Activated CD8-positive, alpha-beta memory T cell treated with anti-CD3 and anti-CD28 coated beads, Interleukin-2, amount 10 ng/mL, durations not matched to agents 7 days and 5 days (primary cell): ENCODE data around the gene TANC1. TPM values are rescaled to one million over a fixed set of nuclear protein-coding genes. Genes with fewer than 3 reads are reported as not detected.

Experiments
- ATAC-seq: fragments of 150-1000 bp; cut with Tn5 transposase; one replicate; pipeline ENCODE4 v1.10.0; 2021; ENCODE audit warnings: moderate library complexity
- CTCF ChIA-PET: fragments of 350-600 bp; sonication (Branson Sonifier 250); formaldehyde crosslinking; loops from one replicate; lab custom pipeline; 2021; ENCODE audit warnings: antibody characterized with exemption; lab: Charles Lee
- DNase-seq: peaks from one replicate; pipeline ENCODE4 v3.0.0-alpha.2; 2020
- H3K27ac Mint-ChIP-seq: one replicate; pipeline ENCODE4 v1.8.0; 2021; ENCODE audit warnings: mild to moderate bottlenecking, mixed read lengths
- H3K27me3 Mint-ChIP-seq: one replicate; pipeline ENCODE4 v1.8.0; 2021; ENCODE audit warnings: mixed read lengths
- H3K36me3 Mint-ChIP-seq: one replicate; pipeline ENCODE4 v1.8.0; 2021; ENCODE audit warnings: mild to moderate bottlenecking, mixed read lengths
- H3K4me1 Mint-ChIP-seq: one replicate; pipeline ENCODE4 v1.8.0; 2021; ENCODE audit warnings: mixed read lengths
- H3K4me3 Mint-ChIP-seq: one replicate; pipeline ENCODE4 v1.8.0; 2021; ENCODE audit warnings: mild to moderate bottlenecking, moderate library complexity, mixed read lengths
- H3K9me3 Mint-ChIP-seq: one replicate; pipeline ENCODE4 v1.8.0; 2022; ENCODE audit warnings: low read depth, mixed read lengths
- total RNA-seq, 2 experiments: library from RNA; stranded (reverse); gene quantifications; one replicate each; pipeline ENCODE4 v1.2.3, GENCODE V29; 2021

The TANC1 gene
- total RNA-seq, 2 experiments from 2014 or later, result 0.16 to 0.20 TPM

DNA sequence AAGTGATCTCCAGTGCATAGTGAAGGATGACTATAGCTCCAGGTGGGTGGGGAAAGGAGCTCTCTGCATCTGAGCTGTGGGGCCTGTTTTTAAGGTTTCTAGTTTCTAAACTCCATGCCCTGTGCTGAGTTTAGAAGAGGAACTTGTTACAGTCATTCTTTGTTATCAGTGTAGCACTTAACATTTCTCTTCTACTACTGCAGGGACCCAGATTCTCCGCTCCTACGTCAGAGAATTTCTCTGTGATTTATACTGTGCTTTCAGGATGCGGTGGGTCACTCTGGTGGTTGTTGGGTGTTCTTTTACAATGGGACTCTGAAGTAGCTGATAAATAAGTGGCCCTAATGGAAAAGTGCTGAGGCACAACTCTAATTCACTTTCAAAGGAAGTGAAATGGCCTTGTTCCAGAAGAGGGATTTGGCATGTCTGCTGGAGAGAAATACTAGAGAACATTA is 196.0 kb downstream of the TANC1 start:
- no peaks in the 10 kb centered on the region for H3K27me3 Mint-ChIP-seq
- H3K4me1 Mint-ChIP-seq, result peaks cover 3% of the 10 kb centered on the region
- no peak overlapping the region for H3K27ac Mint-ChIP-seq
- CTCF ChIA-PET, result interaction anchor here (0.8 to 1.1 kb wide), 2 partner anchors 24 to 48 kb away, joined by 3 read pairs; no protein-coding TSS in a partner anchor
- no peak for ATAC-seq
- H3K36me3 Mint-ChIP-seq, result no peaks in the 10 kb centered on the region
- no peak for DNase-seq
- no peak overlapping the region for H3K4me3 Mint-ChIP-seq
- H3K9me3 Mint-ChIP-seq, result no peaks in the 10 kb centered on the region

DNA sequence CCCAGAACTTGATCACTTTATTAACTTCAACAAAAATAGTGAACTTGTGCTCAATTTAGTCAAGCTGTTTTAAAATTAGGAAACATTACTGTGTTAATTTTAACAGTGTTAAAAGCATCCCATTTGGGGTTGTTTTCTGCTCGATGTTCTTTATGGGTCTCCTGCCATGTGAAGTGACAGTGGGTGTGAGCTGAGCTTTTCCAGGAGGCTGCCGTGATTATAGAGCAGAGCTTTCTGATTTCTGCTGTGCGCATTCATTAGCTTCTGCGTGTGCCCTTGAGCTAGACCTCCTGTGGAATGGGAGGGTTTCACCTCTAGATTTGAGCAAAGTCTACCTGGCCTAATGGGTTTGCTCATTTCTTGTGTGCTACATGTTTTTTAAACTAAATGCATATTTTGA is 196.6 kb downstream of the TANC1 start:
- H3K9me3 Mint-ChIP-seq, result no peaks in the 10 kb centered on the region
- H3K27me3 Mint-ChIP-seq, result no peaks in the 10 kb centered on the region
- ATAC-seq (no peak), DNase-seq (no peak)
- no peak overlapping the region for H3K27ac Mint-ChIP-seq
- H3K4me3 Mint-ChIP-seq, result no peak overlapping the region
- CTCF ChIA-PET, result interaction anchor here (1.1 kb wide), 1 partner anchor 49 kb away, joined by 3 read pairs; no protein-coding TSS in a partner anchor
- no peaks in the 10 kb centered on the region for H3K36me3 Mint-ChIP-seq
- peaks cover 3% of the 10 kb centered on the region for H3K4me1 Mint-ChIP-seq

DNA sequence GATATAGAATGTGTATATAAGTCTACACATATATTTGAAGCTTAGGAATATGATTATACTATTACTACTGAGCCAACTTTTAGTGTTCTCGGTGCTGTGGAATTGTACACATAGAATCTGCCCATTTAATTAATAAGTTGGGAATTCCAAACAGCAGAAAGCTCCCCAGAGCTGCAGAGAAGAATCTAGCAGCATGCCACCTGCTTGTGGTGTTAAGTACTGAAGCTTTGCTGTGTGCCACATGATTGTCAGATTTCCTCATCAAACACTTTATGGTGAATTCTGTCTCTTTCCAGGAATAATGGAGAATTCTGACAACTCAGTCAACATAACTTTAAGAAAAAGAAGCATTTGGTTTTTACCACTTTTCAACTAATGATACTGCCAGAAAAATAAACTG is 200.3 kb downstream of the TANC1 start:
- no peak overlapping the region for H3K4me3 Mint-ChIP-seq
- no peaks in the 10 kb centered on the region for H3K36me3 Mint-ChIP-seq
- no peaks in the 10 kb centered on the region for H3K27me3 Mint-ChIP-seq
- CTCF ChIA-PET, result interaction anchor here (1.6 kb wide), 1 partner anchor 9 kb away, joined by 3 read pairs; no protein-coding TSS in a partner anchor
- no peaks in the 10 kb centered on the region for H3K9me3 Mint-ChIP-seq
- no peaks in the 10 kb centered on the region for H3K4me1 Mint-ChIP-seq
- no peak overlapping the region for H3K27ac Mint-ChIP-seq
- no peak for DNase-seq
- ATAC-seq, result no peak

DNA sequence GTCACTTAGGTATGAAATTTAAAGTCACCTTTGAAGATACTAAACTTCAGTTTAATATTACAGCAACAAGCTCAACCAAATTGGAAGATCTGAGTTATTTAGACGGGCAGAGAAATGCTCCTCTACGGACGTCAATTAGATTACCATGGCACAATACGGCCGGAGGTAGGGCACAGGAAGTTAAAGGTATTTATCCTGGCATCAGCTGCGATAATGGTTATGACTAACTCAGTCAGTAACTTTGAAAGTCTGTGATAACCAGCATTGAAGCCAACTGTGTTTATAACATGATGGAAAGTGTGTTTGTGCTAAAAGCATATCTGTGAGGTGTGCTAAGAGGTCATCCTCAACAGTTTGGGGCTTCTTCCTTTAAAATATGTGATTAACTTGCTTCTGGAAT is 200.7 kb downstream of the TANC1 start:
- H3K4me3 Mint-ChIP-seq, result no peak overlapping the region
- H3K9me3 Mint-ChIP-seq, result no peaks in the 10 kb centered on the region
- H3K4me1 Mint-ChIP-seq, result no peaks in the 10 kb centered on the region
- DNase-seq, result no peak
- no peaks in the 10 kb centered on the region for H3K27me3 Mint-ChIP-seq
- CTCF ChIA-PET, result interaction anchor here (1.6 kb wide), 1 partner anchor 9 kb away, joined by 3 read pairs; no protein-coding TSS in a partner anchor
- no peak overlapping the region for H3K27ac Mint-ChIP-seq
- H3K36me3 Mint-ChIP-seq, result no peaks in the 10 kb centered on the region
- ATAC-seq, result no peak

DNA sequence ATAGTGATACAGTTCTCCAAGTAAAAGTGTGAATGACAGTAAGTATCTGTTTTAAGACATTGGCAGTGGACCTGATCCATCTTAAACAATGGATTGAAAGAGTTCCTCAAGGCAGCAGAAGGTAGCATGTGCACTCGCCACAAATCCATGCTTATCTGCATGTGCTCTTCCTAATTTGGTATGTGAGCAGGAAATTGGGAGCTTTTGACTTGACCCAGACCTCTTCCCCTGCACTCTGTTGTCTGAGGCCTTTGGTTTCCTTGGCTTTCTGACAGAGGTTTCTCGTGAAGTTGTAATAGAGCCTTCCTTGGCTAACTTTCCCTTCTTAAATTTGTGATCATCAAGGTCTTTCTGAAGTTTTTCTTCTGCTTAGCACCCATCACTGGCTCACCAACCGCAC is 204.0 kb downstream of the TANC1 start:
- CTCF ChIA-PET, result interaction anchor here (1.3 kb wide), 1 partner anchor 10 kb away, joined by 3 read pairs; no protein-coding TSS in a partner anchor
- H3K4me3 Mint-ChIP-seq, result no peak overlapping the region
- H3K27me3 Mint-ChIP-seq, result peaks cover 2% of the 10 kb centered on the region

DNA sequence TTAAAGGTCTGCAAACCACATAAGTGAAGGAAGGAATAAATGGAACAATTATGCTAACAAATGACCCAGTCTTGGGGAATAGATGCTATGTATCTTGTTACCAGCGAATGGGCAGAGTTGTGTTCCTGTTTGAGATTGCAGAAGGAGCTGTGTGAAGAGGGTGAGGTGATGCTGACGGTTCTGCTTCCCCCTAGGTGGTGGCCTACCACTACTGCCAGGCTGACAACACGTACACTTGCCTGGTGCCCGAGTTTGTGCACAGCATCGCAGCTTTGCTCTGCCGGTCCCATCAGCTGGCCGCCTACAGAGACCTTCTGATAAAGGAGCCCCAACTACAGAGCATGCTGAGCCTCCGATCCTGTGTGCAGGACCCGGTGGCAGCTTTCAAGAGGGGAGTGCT is 206.3 kb downstream of the TANC1 start:
- H3K4me3 Mint-ChIP-seq, result no peak overlapping the region
- ATAC-seq, result no peak
- H3K36me3 Mint-ChIP-seq, result no peaks in the 10 kb centered on the region
- DNase-seq, result no peak
- H3K27ac Mint-ChIP-seq, result no peak overlapping the region
- H3K9me3 Mint-ChIP-seq, result no peaks in the 10 kb centered on the region
- peaks cover 2% of the 10 kb centered on the region for H3K27me3 Mint-ChIP-seq
- CTCF ChIA-PET, result interaction anchor here (0.5 kb wide), 1 partner anchor 95 kb away, joined by 4 read pairs; no protein-coding TSS in a partner anchor
- H3K4me1 Mint-ChIP-seq, result no peaks in the 10 kb centered on the region

More for the DNA sequence above, 204.0 kb downstream of the TANC1 start:
- no peak for DNase-seq
- no peak for ATAC-seq
- Mint-ChIP-seq H3K4me1 (no peaks in the 10 kb centered on the region), H3K36me3 (no peaks in the 10 kb centered on the region), H3K9me3 (no peaks in the 10 kb centered on the region), H3K27ac (no peak overlapping the region)

DNA sequence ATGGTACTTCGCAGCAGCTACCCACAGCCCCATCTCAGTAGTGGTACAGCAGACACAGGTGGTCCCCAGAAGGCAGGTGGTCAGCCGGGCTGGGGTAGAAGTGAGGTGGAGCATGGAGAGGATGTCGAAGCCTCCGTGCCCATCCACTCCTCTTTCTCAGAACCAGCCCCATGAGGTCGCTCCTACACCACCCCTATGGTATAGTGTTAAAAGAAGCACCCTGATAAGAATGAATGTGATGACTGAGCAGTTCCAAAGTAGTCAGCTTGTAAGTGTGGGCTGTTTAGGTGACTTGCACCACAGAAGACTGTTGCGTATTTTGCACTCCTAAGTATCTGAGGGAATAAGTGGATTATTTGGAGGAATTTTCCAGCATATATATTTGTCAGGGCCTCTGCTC is 206.7 kb downstream of the TANC1 start:
- DNase-seq, result no peak
- no peak overlapping the region for H3K4me3 Mint-ChIP-seq
- no peaks in the 10 kb centered on the region for H3K9me3 Mint-ChIP-seq
- ATAC-seq, result peak; percentile 36
- H3K27ac Mint-ChIP-seq, result no peak overlapping the region
- H3K27me3 Mint-ChIP-seq, result peaks cover 2% of the 10 kb centered on the region
- no peaks in the 10 kb centered on the region for H3K4me1 Mint-ChIP-seq
- no peaks in the 10 kb centered on the region for H3K36me3 Mint-ChIP-seq
- CTCF ChIA-PET, result interaction anchor here (0.5 kb wide), 1 partner anchor 96 kb away, joined by 4 read pairs; no protein-coding TSS in a partner anchor

DNA sequence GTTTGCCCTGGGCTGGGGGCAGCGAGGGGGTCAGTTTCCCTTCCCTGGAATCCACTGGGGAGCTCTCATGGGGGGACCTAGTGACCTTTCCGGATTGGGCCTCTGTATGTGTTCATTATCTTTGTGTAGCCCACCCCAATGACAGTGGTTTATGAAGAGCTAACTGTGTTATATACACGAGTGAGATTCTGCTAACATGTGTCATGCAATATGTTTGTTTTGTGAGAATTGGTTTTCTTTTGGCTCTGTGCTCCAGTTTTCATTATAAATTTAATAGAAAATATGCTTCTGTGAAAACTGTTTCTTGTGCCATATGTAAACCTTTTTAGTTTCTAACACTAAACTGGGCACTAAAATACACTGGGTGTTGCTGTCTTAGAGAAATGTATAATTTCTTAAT is 207.5 kb downstream of the TANC1 start:
- CTCF ChIA-PET, result no interaction called here
- Mint-ChIP-seq H3K4me3 (no peak overlapping the region), H3K4me1 (no peaks in the 10 kb centered on the region), H3K9me3 (no peaks in the 10 kb centered on the region), H3K36me3 (no peaks in the 10 kb centered on the region), H3K27me3 (peaks cover 2% of the 10 kb centered on the region), H3K27ac (no peak overlapping the region)
- ATAC-seq (no peak), DNase-seq (no peak)

DNA sequence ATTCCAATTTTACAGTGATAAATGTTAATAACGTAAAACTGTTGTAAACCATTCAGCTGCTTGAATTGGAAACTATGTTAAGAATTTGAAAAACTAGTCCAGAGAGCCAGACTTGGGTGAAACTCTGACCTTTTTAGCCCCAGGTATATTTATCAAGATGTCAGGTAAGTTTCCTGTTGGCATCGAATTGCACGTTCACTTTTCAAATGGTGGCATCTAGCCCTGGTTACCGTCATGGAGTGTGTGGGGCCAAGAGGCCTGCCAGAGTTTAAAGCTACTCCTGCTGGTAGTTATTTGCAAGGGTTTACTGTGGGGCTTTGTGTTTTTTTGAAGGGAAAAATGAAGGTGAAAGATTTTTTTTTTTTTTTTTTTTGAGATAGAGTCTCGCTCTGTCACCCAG is 208.1 kb downstream of the TANC1 start:
- ATAC-seq (no peak), DNase-seq (no peak)
- no peak overlapping the region for H3K27ac Mint-ChIP-seq
- H3K4me1 Mint-ChIP-seq, result no peaks in the 10 kb centered on the region
- CTCF ChIA-PET, result no interaction called here
- H3K27me3 Mint-ChIP-seq, result peaks cover 2% of the 10 kb centered on the region
- H3K4me3 Mint-ChIP-seq, result no peak overlapping the region
- no peaks in the 10 kb centered on the region for H3K36me3 Mint-ChIP-seq
- no peaks in the 10 kb centered on the region for H3K9me3 Mint-ChIP-seq

DNA sequence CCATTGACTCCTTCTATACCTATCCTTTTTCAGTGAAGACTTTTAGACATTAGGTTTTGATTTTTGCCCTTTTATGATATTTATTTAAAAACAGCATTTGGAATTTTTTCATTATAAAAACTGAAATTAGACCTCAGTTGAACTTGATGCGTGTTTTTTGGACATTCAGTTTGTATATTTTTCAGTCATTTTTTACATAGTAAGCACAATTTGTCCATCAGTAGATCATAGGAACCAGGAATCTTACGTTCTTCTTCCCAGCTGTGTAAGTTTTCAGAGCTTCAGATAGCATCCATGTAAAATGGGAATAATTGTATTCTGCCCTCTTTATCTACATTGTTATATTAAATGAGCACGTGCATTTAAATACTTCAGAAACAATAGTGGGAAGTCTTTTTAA is 208.9 kb downstream of the TANC1 start:
- Mint-ChIP-seq H3K4me1 (no peaks in the 10 kb centered on the region), H3K4me3 (no peak overlapping the region), H3K27me3 (peaks cover 2% of the 10 kb centered on the region), H3K9me3 (no peaks in the 10 kb centered on the region), H3K36me3 (no peaks in the 10 kb centered on the region), H3K27ac (no peak overlapping the region)
- no peak for DNase-seq
- CTCF ChIA-PET, result interaction anchor here (1.3 kb wide), 1 partner anchor 8 kb away, joined by 3 read pairs; no protein-coding TSS in a partner anchor
- ATAC-seq, result no peak

DNA sequence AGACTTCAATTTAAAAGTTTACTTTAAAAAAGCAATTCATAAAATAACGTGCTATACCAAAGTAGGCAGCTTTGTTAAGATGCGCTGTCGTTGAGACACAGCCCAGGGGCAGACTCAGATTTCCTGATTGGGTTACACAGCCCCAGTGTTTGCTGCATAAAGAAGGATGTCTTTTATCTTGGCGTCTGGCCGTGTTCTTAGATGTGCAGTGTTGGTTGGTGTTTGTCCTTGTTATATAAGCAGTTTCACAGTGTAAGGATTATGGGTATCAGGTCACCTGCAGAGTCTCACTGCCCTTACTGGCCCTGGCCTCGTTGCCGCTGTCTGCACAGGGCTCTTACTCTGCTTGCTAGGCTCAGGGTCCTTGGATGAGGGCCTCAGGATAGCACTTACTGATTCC is 209.5 kb downstream of the TANC1 start:
- Mint-ChIP-seq H3K36me3 (no peaks in the 10 kb centered on the region), H3K4me3 (no peak overlapping the region), H3K4me1 (no peaks in the 10 kb centered on the region), H3K9me3 (no peaks in the 10 kb centered on the region), H3K27me3 (peaks cover 2% of the 10 kb centered on the region), H3K27ac (no peak overlapping the region)
- DNase-seq (no peak), ATAC-seq (no peak)
- CTCF ChIA-PET, result interaction anchor here (1.3 kb wide), 1 partner anchor 9 kb away, joined by 3 read pairs; no protein-coding TSS in a partner anchor

DNA sequence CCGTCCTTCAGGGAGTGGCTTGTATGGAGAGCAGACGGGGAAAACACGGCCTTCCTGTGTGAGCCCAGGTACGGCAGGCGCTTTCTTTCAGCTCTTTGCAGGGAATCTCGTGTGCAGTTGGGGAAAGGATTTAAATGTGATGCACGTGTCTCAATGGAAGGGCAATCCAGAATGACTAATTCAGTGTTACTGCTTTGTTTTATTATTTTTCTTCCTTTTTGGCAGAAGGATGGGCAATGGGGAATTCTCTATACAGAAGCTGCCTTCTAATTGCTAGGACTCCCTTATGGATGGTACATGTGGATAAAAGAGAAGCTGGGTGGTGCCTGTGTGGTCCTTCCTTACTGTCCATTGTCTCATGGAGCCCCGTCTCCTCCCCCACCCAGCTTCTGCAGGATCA is 210.7 kb downstream of the TANC1 start:
- peaks cover 2% of the 10 kb centered on the region for H3K27me3 Mint-ChIP-seq
- H3K4me3 Mint-ChIP-seq, result no peak overlapping the region
- no peaks in the 10 kb centered on the region for H3K36me3 Mint-ChIP-seq
- H3K27ac Mint-ChIP-seq, result no peak overlapping the region
- ATAC-seq, result no peak
- CTCF ChIA-PET, result no interaction called here
- H3K9me3 Mint-ChIP-seq, result no peaks in the 10 kb centered on the region
- no peaks in the 10 kb centered on the region for H3K4me1 Mint-ChIP-seq
- DNase-seq, result no peak

DNA sequence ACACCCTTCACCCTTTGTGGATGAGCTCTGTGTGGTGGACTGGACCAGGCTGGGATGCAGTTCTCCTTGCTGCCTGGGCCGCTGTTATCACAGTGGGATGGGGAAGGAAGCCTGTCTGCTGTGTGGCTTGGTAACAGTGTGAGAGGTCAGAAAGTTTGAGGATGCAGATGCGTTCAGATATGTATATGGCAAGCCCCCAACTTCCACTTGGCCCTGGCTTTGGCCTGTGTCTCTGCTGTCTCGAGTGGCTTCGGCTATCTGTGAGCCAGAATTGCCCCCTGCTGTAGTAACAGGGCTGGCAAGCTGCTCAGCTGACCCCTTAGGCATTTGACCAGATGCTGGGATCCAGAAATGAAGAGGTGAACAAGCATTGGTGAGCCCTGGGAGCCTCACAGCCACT is 211.3 kb downstream of the TANC1 start:
- H3K4me1 Mint-ChIP-seq, result no peaks in the 10 kb centered on the region
- no peak for DNase-seq
- CTCF ChIA-PET, result no interaction called here
- ATAC-seq, result no peak
- H3K4me3 Mint-ChIP-seq, result no peak overlapping the region
- H3K27ac Mint-ChIP-seq, result no peak overlapping the region
- no peaks in the 10 kb centered on the region for H3K36me3 Mint-ChIP-seq
- peaks cover 2% of the 10 kb centered on the region for H3K27me3 Mint-ChIP-seq
- H3K9me3 Mint-ChIP-seq, result no peaks in the 10 kb centered on the region

DNA sequence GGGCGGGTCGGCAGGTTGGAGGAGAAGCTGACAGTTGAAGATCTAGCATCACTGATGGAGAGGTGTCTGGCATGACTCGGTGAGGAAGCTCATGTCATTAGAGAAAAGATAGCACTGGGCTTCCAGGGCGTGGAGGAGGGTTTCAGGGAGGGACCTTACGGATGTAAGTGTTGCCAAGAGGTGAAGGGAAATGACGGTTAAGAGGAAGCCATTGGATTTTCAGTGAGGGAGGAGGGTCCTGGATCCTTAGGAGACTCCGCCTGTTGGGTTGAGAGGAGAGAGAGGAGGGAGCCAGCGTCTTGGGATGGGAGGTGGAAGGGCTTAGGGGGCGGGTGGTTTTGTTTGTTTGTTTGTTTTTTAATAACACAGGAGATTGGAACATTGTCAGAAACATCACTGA is 214.9 kb downstream of the TANC1 start:
- ATAC-seq, result no peak
- no peak overlapping the region for H3K4me3 Mint-ChIP-seq
- peaks cover 12% of the 10 kb centered on the region for H3K4me1 Mint-ChIP-seq
- H3K36me3 Mint-ChIP-seq, result no peaks in the 10 kb centered on the region
- DNase-seq, result no peak
- H3K27me3 Mint-ChIP-seq, result no peaks in the 10 kb centered on the region
- CTCF ChIA-PET, result interaction anchor here (1.3 kb wide), 1 partner anchor 11 kb away, joined by 3 read pairs; no protein-coding TSS in a partner anchor
- no peak overlapping the region for H3K27ac Mint-ChIP-seq
- H3K9me3 Mint-ChIP-seq, result no peaks in the 10 kb centered on the region
